Measurements from ENCODE around the gene GLCE.

Gene GLCE

DNA sequence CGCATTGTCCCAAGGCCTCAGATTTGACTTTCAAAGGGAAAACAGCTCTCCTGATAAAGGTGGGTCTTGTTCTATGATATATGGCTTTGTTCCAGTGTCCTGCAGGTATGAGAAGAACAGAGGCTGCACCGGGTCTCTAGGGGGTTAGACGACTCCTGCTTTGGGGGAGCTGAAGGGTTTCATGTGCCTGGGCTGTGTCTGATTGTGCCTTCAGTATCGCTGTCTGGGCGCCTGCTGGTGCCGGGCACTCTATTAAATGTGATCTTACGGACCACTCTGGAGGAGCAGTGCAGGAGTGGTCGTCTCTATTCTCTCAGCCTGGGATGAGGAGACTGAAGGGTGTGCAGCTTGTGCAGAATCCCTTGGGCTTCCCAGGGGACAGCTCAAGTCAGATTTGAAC, 154.3 kb downstream of the GLCE start:
- Histone ChIP-seq H3K4me1 (no peaks in the 10 kb centered on the region), H3K27me3 (ENCODE audit: low read depth) (no peaks in the 10 kb centered on the region), H3K9me3 (no peaks in the 10 kb centered on the region), H3K36me3 (replicated peaks) (no peaks in the 10 kb centered on the region), H3K4me3 (no peak overlapping the region)
- DNase-seq (ENCODE audit: low spot score in 2 of 2) = no peak
- in situ Hi-C loops (cut with MboI; ENCODE audit: low sequenced_read_pairs) = no loop called here

DNA sequence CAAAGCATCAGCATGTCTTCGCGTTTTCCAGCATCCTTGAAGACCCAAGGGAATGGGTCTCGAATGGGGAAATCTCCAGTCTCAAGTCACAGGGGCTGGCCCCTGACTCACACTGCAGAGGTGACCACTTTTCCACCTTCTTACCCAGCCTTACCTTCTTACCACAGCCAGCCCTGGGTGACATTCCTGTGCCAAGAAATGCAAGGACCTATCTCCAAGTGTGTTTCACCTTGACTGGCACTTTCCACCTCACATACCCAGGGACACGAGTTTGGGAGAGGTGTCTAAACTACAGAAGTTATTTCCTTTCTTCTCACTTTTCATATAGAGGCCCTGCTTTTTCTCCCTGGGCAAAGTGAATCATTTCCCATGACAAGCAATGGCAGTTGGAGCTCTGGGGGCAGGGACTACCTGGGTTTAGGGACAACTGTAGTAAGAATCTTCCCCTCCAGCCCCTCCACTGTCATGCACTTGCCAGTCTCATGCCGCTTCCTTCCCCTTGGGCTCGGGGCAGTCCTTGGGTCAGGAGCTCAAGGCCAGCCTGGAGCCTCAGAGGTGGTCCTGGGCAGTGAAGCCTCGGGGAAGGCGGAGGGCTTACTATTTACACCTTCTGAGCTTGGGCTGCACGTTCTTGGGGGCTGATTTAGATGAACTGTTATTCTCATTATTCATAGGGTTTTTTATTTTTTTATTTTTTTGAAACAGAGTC, 155.1 kb downstream of the GLCE start:
- H3K9me3 ChIP-seq = no peaks in the 10 kb centered on the region
- no peak for DNase-seq (ENCODE audit: low spot score in 2 of 2)
- in situ Hi-C loops (cut with MboI; ENCODE audit: low sequenced_read_pairs) = no loop called here
- H3K4me1 ChIP-seq = no peaks in the 10 kb centered on the region
- no peak overlapping the region for H3K4me3 ChIP-seq
- H3K36me3 ChIP-seq (replicated peaks) = no peaks in the 10 kb centered on the region
- H3K27me3 ChIP-seq (ENCODE audit: low read depth) = no peaks in the 10 kb centered on the region

DNA sequence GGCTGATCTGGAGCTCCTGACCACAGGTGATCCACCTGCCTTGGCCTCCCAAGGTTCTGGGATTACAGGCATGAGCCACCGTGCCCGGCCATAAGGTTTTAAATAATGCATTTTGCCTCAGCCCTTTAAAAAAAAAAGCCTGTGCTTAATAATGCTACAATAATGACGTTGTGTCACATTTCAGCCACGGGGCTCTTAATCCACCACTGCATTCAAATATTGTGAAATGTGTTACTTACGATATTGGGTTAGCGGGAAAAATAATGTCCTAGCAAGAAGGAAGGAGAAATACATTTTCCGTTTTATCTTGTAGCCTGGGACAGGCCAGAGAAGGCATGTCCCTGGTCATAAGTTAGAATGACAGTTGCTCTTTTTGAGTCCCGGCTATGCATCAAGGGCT, 155.9 kb downstream of the GLCE start:
- Histone ChIP-seq H3K4me3 (no peak overlapping the region), H3K9me3 (no peaks in the 10 kb centered on the region), H3K36me3 (replicated peaks) (no peaks in the 10 kb centered on the region), H3K27me3 (ENCODE audit: low read depth) (no peaks in the 10 kb centered on the region), H3K4me1 (no peaks in the 10 kb centered on the region)
- no peak for DNase-seq (ENCODE audit: low spot score in 2 of 2)
- in situ Hi-C loops (cut with MboI; ENCODE audit: low sequenced_read_pairs) = no loop called here

GRCh38 chr15:69317392-69317841, 157.0 kb downstream of the GLCE start:
- in situ Hi-C loops (cut with MboI; ENCODE audit: low sequenced_read_pairs) = no loop called here
- H3K4me3 ChIP-seq = no peak overlapping the region
- no peaks in the 10 kb centered on the region for H3K4me1 ChIP-seq
- no peaks in the 10 kb centered on the region for H3K9me3 ChIP-seq
- DNase-seq (ENCODE audit: low spot score in 2 of 2) = no peak
- no peaks in the 10 kb centered on the region for H3K27me3 ChIP-seq (ENCODE audit: low read depth)
- H3K36me3 ChIP-seq (replicated peaks) = no peaks in the 10 kb centered on the region

- in situ Hi-C loops (cut with MboI; ENCODE audit: low sequenced_read_pairs) = no loop called here
- DNase-seq (ENCODE audit: low spot score in 2 of 2) = no peak
- H3K4me1 ChIP-seq = no peaks in the 10 kb centered on the region
These were observed 157.6 kb downstream of the GLCE start for GRCh38 chr15:69318033-69318432.

DNA sequence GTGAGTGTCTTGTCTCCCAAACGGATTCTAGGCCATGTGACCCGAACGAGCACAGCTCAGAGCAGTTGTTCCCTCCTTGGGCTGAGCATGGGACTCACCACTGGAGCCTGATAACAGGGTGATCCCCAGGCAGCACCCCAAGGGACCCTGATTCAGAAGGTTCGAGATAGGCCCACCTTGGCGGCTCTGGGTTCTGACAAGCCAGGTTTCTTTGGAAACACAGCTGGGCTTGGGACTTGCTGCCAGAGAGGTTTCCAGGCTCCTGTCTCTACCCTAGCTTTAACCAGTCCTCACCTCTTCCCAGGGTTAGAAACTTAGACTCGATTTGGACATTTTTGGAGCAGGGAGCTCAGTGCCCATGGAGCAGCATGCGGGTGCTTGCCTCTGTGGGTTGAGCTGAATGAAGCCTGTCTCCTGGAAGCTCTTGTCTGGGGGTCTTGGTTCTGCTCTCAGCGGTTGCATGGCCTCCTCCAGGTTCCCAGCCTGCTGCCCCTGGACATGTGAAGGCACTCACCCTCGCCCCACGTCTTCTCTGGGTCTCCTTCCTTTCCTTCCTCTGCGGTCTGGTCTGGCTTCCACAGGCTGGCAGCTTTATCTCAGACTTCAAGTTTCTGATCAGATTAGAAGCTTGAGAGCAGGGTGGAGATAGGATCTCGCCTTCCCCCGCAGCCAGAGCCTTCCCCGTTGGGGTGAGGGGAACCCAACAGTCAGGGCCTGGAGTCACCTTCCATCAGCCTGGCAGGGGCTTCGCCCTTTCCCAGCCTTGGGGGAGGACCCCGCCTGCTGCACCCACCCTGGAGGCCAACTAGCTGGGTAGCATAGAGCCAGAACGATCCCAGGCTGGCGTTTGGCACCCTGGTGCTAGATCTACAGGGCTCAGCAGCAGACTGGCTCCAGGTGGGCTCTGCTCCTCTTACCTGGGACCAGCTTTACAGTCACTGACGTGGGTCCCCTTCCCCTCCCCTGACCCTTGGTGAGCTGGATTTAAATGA, 159.2 kb downstream of the GLCE start:
- Histone ChIP-seq H3K4me3 (no peak overlapping the region), H3K27me3 (ENCODE audit: low read depth) (no peaks in the 10 kb centered on the region), H3K4me1 (no peaks in the 10 kb centered on the region), H3K36me3 (replicated peaks) (no peaks in the 10 kb centered on the region), H3K9me3 (no peaks in the 10 kb centered on the region)
- DNase-seq (ENCODE audit: low spot score in 2 of 2) = no peak
- in situ Hi-C loops (cut with MboI; ENCODE audit: low sequenced_read_pairs) = no loop called here

More at GRCh38 chr15:69318033-69318432, 157.6 kb downstream of the GLCE start:
- Histone ChIP-seq H3K27me3 (ENCODE audit: low read depth) (no peaks in the 10 kb centered on the region), H3K9me3 (no peaks in the 10 kb centered on the region), H3K4me3 (no peak overlapping the region), H3K36me3 (replicated peaks) (no peaks in the 10 kb centered on the region)

DNA sequence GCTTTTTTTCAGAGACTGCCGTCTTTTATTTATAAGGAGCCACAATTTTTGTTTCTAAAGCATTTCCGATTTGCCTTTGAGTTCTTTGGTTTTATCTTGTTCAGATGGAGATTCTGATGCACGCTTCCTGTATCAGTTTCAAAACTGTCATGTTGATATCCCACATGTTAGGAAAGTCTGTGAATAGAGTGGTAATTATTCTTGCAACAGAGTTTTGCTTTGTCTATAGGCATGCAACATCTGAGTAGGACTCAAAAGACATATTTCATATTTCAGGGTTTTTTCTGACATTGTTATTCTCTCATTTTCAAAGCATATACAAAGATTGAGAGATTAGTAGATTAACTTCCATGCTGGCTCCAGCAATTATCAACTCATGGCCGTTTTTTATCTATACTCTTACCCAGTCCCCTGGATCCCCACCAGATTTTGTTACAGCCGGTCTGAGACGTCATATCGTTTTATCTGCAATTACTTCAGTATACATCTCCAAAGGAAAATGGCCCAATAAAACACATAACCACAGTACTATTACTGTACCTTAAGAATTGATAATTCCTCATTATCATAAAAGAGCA, 160.6 kb downstream of the GLCE start:
- DNase-seq (ENCODE audit: low spot score in 2 of 2) = no peak
- H3K4me3 ChIP-seq = no peak overlapping the region
- in situ Hi-C loops (cut with MboI; ENCODE audit: low sequenced_read_pairs) = no loop called here
- no peaks in the 10 kb centered on the region for H3K4me1 ChIP-seq
- H3K36me3 ChIP-seq (replicated peaks) = no peaks in the 10 kb centered on the region
- H3K27me3 ChIP-seq (ENCODE audit: low read depth) = no peaks in the 10 kb centered on the region
- H3K9me3 ChIP-seq = no peaks in the 10 kb centered on the region

Data from HAP-1 (cell line).